Occipital lobe (tissue), 2 donors: ENCODE measurements around the gene OSBPL2. TPM values are rescaled to one million over a fixed set of nuclear protein-coding genes. Genes with fewer than 3 reads are reported as not detected.

Experiments used
- DNase-seq: peaks from one replicate; lab custom pipeline; 2025; lab: John Stamatoyannopoulos, UW
- total RNA-seq: library from RNA; depleted of rRNA; stranded (reverse); fragments of >200 nt; gene quantifications from one replicate; pipeline ENCODE4 v1.2.3, GENCODE V29; 2014

The OSBPL2 gene
- total RNA-seq, 1 donor from 2014 or later, result 39.8 TPM

GRCh38 chr20:62311832-62312661, 73.7 kb downstream of the OSBPL2 start:
- no peak for DNase-seq

DNA sequence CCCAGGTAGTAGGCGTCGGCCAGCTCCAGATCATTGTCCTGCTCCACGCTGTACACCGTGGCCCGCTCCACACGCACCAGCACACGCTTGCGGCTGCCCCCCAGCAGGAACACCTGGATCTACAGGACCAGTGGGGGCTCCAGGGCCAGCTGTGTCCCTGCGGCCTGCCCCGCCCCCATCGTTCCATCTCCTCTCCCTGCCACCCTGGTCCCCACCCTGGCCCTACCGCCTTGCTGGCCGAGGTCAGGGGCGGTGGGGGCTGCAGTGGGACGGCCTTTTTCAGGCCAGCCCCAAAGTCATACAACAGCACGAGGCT, 74.3 kb downstream of the OSBPL2 start:
- DNase-seq, result no peak

- DNase-seq, result no peak
These were observed 74.7 kb downstream of the OSBPL2 start for GRCh38 chr20:62313021-62313420.

GRCh38 chr20:62313460-62314338, 75.4 kb downstream of the OSBPL2 start:
- no peak for DNase-seq

- DNase-seq, result no peak
These were observed 76.0 kb downstream of the OSBPL2 start for GRCh38 chr20:62314339-62314638.

- no peak for DNase-seq
These were observed 76.5 kb downstream of the OSBPL2 start for GRCh38 chr20:62314711-62315302.

DNA sequence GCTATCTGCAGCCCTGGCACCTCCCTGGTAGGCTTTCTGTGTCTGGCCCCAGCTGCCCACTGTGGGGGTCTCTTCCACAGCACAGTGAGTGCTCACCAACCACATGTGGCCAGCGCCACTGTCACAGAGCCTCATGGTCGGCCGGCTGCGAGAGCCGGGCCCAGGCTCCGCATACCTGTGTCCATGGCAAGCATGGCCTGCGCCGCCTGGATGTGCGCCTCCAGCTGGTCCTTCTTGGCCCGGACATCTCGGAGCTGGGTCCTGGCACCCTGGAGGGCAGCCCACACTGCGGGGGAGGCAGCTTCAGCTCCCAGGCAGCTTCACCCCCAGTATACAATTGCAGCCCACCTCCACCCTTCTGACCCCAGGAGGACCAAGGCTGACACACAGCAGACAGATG, 77.5 kb downstream of the OSBPL2 start:
- DNase-seq, result no peak

- DNase-seq, result no peak
These were observed 78.2 kb downstream of the OSBPL2 start for GRCh38 chr20:62316331-62317166.

DNA sequence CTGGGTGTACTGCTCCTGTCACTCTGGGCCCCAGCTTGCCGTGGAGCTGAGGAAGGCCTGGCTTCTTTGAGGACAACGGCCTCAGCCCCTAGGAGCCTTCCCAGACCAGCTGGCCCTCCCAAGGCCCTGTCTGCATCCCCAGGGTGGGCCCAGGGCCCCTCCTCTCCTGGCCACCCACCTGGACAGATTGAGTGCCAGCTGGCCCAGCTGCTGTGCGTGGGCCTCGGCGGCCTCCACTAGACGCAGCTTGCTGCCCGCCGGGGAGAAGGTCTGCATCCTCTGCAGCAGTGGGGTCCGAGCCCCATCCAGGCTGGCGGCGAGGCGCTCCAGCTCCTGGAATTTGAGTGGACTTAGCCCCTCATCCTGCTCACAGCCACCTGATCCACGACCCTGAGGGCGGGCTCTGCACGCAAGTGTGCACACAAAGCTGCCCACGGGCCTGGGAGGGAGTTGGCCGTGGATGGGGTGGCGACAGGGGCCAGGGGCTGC, 78.9 kb downstream of the OSBPL2 start:
- no peak for DNase-seq

- DNase-seq, result no peak
These were observed 80.4 kb downstream of the OSBPL2 start for GRCh38 chr20:62318400-62319345.

- DNase-seq, result no peak
These were observed 81.1 kb downstream of the OSBPL2 start for GRCh38 chr20:62319346-62319909.

DNA sequence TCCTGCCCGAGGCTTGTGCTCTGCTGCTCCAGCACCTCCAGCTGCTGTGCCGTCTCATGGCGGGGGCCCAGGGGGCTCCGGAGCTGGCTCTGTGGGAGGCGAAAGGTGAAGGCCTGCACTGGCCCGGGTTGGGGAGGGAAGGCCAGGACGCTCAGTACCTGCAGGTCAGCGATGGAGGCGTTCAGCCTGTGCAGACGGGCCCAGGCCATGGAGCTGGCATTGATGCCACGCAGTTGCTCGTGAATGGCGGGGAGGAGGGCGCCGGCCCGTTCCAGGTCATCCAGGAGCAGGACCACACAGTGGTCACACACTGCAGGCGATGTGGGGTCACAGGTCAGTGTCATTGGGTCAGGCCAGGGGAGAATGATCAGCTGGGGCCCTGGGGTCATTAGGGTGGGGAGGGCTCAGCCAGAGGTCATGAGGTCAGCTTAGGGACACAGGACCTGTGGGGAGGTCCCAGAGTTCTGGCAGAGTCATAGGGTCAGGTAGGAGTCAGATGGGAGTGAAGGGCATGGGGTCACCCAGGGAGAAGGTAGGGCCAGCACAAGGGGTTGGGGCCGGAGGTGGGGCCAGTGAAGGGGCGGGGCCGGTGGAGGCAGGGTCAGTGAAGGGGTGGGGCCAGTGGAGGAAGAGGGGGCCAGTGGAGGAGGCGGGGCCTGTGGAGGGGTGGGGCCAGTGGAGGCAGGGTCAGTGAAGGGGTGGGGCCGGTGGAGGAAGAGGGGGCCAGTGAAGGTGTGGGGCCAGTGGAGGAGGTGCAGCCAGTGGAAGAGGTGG, 82.4 kb downstream of the OSBPL2 start:
- no peak for DNase-seq

GRCh38 chr20:62321521-62321948, 83.2 kb downstream of the OSBPL2 start:
- no peak for DNase-seq

DNA sequence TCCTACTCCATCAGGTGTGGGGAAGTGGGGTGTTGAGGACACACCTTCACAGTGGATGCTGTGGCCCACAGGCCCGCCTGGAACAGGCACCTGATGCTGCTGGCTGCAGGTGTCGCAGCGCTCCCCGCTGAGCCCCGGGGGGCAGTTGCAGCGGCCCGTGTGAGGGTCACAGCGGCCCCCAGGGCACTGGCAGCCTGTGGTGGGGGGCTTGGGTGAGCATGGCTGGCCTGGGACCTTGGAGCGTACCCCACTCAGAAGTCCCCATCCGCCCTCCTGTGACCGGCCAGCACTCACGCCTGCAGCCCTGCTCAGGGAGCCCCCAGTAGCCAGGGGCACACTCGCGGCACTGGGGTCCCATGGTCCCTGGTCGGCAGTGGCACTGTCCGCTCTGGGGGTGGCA, 83.7 kb downstream of the OSBPL2 start:
- DNase-seq, result no peak

GRCh38 chr20:62322492-62323041, 84.2 kb downstream of the OSBPL2 start:
- DNase-seq, result no peak

GRCh38 chr20:62323146-62323979, 85.0 kb downstream of the OSBPL2 start:
- DNase-seq, result no peak

GRCh38 chr20:62323980-62324906, 85.9 kb downstream of the OSBPL2 start:
- no peak for DNase-seq
